ENCODE results near the gene NEURL1.

GRCh38 chr10:103571656-103571975, 78.1 kb downstream of the NEURL1 start:
- TF ChIP-seq CTCF (conservative IDR thresholded peaks at IDR 0.05; ENCODE audit: low read length), result no peak
- TF ChIP-seq EZH2phosphoT487 (IDR thresholded peaks at IDR 0.05; ENCODE audit: borderline replicate concordance), result no peak
